ENCODE results near the gene DDX4. TPM values are rescaled to one million over a fixed set of nuclear protein-coding genes. Genes with fewer than 3 reads are reported as not detected.
A peak's percentile ranks its signal among the peaks of the same experiment; 100 is the strongest.

The DDX4 gene
- total RNA-seq, 1 donor from 2014 or later, result 0.82 TPM

DNA sequence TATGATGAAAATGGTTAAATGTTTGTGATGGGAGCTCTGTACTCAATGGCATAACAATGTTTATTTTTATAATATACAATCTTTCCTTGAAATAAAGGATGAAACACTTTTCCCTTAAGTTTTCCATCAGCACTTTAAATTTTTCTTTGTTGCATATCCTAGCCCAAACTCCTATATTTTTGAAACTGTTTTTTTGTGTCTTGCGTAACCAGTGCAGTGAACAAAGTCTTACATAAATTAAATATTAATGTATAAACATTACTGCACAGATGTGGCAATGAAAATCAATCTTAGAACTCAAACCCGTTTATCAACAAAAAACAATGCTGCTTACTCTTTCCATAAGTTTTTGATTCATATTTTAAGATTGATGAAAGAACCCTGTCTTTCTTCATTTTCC is 79.2 kb downstream of the DDX4 start:
- FAIRE-seq, result no peak
- DNase-seq (ENCODE audit: low spot score in 2 of 2), result no peak

- no peak for DNase-seq (ENCODE audit: low spot score in 2 of 2)
- FAIRE-seq, result no peak
These were observed 82.6 kb downstream of the DDX4 start for GRCh38 chr5:55820488-55820887.

DNA sequence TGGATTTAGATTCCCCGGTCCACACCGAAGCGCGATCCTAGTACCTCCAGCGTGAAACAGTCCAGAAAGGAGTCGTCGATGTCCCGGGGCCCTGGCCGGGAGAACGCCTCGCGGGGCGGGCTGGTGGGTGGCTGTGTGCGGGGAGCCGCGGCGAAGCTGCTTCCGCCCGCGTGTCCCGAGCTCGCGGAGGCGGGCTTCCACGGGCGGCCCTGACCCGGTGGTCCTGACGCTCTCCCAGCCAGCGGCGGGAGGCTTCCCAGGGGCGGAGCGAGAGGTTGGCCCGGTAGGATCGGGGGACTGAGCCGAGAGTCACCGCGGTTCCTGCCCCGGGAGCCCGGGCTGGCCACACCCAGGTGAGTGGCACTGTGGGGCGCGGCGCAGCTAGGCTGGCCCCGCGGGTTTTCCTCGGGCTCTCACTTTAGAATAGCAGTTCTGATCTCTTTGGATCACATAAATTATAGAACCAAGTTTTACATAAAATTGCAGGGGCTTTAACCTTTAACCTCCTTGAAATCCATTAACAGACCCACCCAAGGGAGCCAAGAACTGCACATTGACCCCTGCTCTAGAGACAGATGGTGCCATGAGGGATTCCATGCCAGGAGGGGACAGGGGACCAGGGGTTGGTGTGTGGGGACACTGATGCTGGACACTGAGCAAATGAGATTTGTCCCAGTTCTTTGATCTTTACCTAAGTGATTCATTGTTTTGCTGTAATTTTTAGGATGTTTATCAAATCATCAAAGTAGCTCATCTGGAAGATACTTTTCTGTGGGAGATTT is 84.1 kb downstream of the DDX4 start:
- FAIRE-seq (no peak), DNase-seq (ENCODE audit: low spot score in 2 of 2) (peak in 1 of 2 donors; percentile 35)

DNA sequence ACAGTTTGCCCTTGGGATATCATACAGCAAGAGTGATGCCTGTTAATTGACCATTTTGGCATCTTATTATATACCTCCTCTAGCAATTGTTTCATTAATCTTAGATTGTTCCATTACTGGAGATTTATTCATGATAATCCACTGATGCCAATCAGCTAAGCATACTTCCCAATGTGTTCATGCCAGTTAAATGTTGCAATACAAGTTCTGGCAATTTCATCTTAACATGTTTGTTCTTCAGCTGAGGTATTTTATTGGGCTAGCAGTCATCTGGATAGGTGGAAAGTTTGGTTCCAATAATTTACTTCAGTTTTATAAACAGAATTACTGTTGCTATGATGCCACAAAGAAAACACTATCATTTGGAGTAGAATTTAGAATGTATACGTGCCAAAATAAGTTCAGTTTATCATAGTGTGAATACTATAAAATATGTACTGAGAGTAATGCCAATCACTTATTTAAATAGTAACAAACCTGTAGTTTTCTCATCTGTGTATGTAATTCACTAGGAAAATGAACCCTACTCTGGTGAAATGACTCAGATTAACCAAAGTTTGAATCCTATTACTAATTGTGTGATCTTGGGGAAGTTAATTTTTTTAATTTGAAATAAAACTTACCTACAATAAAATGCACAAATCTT is 85.4 kb downstream of the DDX4 start:
- FAIRE-seq (no peak), DNase-seq (ENCODE audit: low spot score in 2 of 2) (no peak)

GRCh38 chr5:55829956-55830355 is 92.1 kb downstream of the DDX4 start:
- DNase-seq (ENCODE audit: low spot score in 2 of 2) (no peak), FAIRE-seq (no peak)

- FAIRE-seq (no peak), DNase-seq (ENCODE audit: low spot score in 2 of 2) (no peak)
These were observed 94.6 kb downstream of the DDX4 start for GRCh38 chr5:55832446-55832845.

DNA sequence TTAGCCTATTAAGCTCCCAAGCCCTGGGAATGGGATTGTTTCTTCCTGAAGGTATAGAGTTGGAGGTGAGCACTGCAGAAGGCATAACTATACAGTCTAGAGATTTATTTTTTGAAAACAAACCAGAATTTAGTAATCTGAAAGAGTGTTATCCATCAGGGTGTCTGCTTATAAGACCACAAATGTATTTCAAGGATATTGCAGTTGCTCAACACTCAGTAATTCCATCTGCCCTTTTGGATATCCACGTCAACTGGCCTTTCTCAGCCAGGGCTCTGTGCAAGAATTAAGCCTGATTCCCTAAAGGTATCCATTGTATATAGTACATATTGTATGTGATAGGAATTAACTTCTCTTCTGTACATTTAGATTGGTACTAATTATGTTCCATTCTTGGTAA is 98.3 kb downstream of the DDX4 start:
- DNase-seq (ENCODE audit: low spot score in 2 of 2) (no peak), FAIRE-seq (no peak)

- DNase-seq (ENCODE audit: low spot score in 2 of 2), result no peak
- FAIRE-seq, result no peak
These were observed 104.1 kb downstream of the DDX4 start for GRCh38 chr5:55841976-55842375.

- DNase-seq (ENCODE audit: low spot score in 2 of 2), result no peak
- FAIRE-seq, result no peak
These were observed 110.0 kb downstream of the DDX4 start for GRCh38 chr5:55847837-55848236.

- no peak for FAIRE-seq
- DNase-seq (ENCODE audit: low spot score in 2 of 2), result no peak
These were observed 110.9 kb downstream of the DDX4 start for GRCh38 chr5:55848783-55849182.

GRCh38 chr5:55850839-55851674 is 113.2 kb downstream of the DDX4 start, which contains the start of gene IL31RA:
TSS of gene IL31RA (plus strand) at chr5:55851357. CDS start at chr5:55851571, 214 bp downstream.
- FAIRE-seq, result no peak
- no peak for DNase-seq (ENCODE audit: low spot score in 2 of 2)

- no peak for FAIRE-seq
- no peak for DNase-seq (ENCODE audit: low spot score in 2 of 2)
These were observed 113.8 kb downstream of the DDX4 start for GRCh38 chr5:55851675-55851979.

DNA sequence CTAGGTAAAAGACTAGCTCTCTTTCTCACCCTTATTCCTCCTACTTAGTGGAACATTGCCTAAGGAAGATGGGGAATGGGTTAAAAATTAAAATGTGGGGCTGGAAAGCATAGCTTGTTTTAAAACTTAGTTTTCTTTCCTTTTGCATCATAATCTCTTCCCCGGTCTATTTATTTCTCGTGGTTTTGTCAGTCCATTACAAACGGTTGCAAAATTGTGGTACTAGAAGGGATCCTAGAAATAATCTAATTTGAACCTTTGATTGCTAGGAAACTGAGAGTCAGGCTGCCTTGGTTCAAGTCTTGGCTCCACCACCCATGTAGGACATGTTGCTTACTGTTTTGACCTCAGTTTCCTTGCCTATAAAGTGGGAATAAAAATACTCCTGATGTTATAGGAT is 114.6 kb downstream of the DDX4 start:
- FAIRE-seq, result no peak
- DNase-seq (ENCODE audit: low spot score in 2 of 2), result no peak

DNA sequence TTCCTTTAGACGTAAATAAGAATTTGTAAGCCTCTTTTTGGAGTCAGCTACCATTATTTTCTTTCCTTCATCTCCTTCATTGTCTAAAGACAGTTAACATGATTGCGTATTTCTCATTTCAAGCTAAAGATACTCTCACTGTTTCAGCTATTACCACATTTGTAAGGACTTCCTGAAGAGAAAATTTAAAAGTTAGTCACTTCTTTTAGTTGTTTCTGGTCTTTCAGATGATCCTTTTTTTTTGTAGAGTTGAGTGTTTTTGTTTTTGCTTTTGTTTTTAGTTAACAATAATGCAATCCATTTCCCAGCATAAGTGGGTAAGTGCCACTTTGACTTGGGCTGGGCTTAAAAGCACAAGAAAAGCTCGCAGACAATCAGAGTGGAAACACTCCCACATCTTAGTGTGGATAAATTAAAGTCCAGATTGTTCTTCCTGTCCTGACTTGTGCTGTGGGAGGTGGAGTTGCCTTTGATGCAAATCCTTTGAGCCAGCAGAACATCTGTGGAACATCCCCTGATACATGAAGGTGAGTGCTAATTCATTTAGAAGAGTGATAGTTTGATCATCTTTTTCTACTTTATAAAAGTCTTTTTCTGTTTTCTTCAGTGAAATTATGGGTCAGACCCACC is 115.3 kb downstream of the DDX4 start:
- DNase-seq (ENCODE audit: low spot score in 2 of 2) (no peak), FAIRE-seq (no peak)

GRCh38 chr5:55853818-55854217 is 116.0 kb downstream of the DDX4 start:
- no peak for FAIRE-seq

GRCh38 chr5:55855509-55855908 is 117.6 kb downstream of the DDX4 start:
- DNase-seq (ENCODE audit: low spot score in 2 of 2) (no peak), FAIRE-seq (no peak)

More at GRCh38 chr5:55853818-55854217, 116.0 kb downstream of the DDX4 start:
- no peak for DNase-seq (ENCODE audit: low spot score in 2 of 2)

- DNase-seq (ENCODE audit: low spot score in 2 of 2) (no peak), FAIRE-seq (no peak)
These were observed 118.8 kb downstream of the DDX4 start for GRCh38 chr5:55856516-55857246.

- DNase-seq (ENCODE audit: low spot score in 2 of 2) (no peak), FAIRE-seq (no peak)
These were observed 119.4 kb downstream of the DDX4 start for GRCh38 chr5:55857247-55857640.

- FAIRE-seq, result no peak
- no peak for DNase-seq (ENCODE audit: low spot score in 2 of 2)
These were observed 120.2 kb downstream of the DDX4 start for GRCh38 chr5:55858104-55858503.

DNA sequence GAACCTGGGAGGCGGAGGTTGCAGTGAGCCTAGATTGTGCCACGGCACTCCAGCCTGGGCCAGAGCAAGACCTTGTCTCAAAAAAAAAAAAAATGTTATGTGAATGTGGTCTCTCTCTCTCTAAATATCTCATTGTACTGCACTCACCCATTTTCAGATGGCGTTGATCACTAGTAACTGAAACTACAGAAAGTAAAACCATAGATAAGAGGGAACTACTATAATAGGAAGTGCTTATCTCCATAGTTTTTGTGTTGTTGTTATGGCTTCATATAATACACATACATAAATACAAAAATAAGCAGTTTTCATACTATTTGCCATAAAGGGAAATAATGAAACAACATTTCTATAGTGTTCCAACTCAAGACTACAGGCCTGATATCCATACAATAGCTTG is 122.4 kb downstream of the DDX4 start:
- DNase-seq (ENCODE audit: low spot score in 2 of 2) (no peak), FAIRE-seq (no peak)

All from frontal cortex (tissue), 4 donors.